Erythroblast (primary cell): ENCODE data around the gene ADAMTS5.

ENCODE experiments used
- GATA1 ChIP-seq: IDR thresholded peaks from 2 replicates; pipeline ENCODE4 v1.6.1; 2011; ENCODE audit warnings: low read depth, mild to moderate bottlenecking, control low read depth, low read length, moderate library complexity
- POLR2A ChIP-seq: IDR thresholded peaks from 2 replicates; pipeline ENCODE4 v1.6.1; 2011; ENCODE audit warnings: mild to moderate bottlenecking, low read length

DNA sequence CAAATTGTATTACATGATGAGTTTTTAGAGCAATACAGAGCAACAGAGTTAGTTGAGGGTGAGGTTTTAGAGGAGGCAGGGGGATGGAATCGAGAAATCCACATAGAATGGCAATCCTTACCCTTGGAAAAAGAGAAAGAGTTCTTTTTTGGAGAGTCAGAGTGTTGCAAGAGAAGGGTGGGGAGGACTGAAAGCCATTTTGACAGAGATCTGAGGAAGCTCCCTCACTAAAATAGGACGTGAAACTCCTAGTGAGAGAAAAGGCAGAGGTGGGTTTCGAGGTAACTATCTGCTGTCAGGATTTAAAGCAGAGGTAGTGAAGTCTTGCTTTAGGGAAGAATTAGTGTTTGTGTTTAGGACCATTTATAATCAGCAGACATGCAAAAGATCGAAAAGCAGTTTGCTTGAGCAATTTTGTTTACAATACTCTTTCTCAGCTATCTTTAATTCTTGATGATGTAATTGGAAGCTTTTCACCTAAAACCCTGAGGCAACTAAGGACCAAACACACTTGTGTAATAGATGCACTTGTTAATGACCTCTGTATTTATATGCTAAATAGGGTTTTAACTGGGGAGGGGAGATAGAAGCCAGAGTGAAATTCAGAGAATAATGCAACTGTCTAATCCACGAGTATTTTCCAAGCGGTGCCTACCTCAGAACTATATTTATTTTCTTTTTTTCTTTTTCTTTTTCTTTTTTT lies 20.0 kb downstream of the ADAMTS5 start:
- TF ChIP-seq POLR2A (no peak), GATA1 (no peak)
